ENCODE results near the gene LDLRAD2. TPM values are rescaled to one million over a fixed set of nuclear protein-coding genes. Genes with fewer than 3 reads are reported as not detected.

The LDLRAD2 gene
- total RNA-seq, 1 donor from 2014 or later, result 0.38 TPM

GRCh38 chr1:21828506-21829210 lies 16.6 kb downstream of the LDLRAD2 start:
- H3K27me3 ChIP-seq, result no peaks in the 10 kb centered on the region
- H3K4me1 ChIP-seq, result no peaks in the 10 kb centered on the region
- TF ChIP-seq CTCF (IDR thresholded peaks at IDR 0.05), result no peak
- no peak overlapping the region for H3K4me3 ChIP-seq
- H3K27ac ChIP-seq, result no peak overlapping the region
- H3K9me3 ChIP-seq, result no peaks in the 10 kb centered on the region
- intact Hi-C loops (cut with DNase I), result no loop called here
- DNase-seq (no peak), ATAC-seq (no peak)
- H3K36me3 ChIP-seq, result peaks cover 97% of the 10 kb centered on the region

- peaks cover 97% of the 10 kb centered on the region for H3K36me3 ChIP-seq
- intact Hi-C loops (cut with DNase I), result no loop called here
- ATAC-seq, result no peak
Observed at GRCh38 chr1:21829294-21829693, 17.2 kb downstream of the LDLRAD2 start.

GRCh38 chr1:21830792-21831453 lies 18.9 kb downstream of the LDLRAD2 start:
- TF ChIP-seq CTCF (IDR thresholded peaks at IDR 0.05), result no peak
- Histone ChIP-seq H3K9me3 (no peaks in the 10 kb centered on the region), H3K36me3 (peaks cover 97% of the 10 kb centered on the region), H3K4me1 (no peaks in the 10 kb centered on the region), H3K27me3 (no peaks in the 10 kb centered on the region), H3K27ac (no peak overlapping the region), H3K4me3 (no peak overlapping the region)
- intact Hi-C loops (cut with DNase I), result no loop called here
- DNase-seq (no peak), ATAC-seq (no peak)

More at GRCh38 chr1:21829294-21829693, 17.2 kb downstream of the LDLRAD2 start:
- no peaks in the 10 kb centered on the region for H3K9me3 ChIP-seq
- H3K4me3 ChIP-seq, result no peak overlapping the region
- H3K4me1 ChIP-seq, result no peaks in the 10 kb centered on the region
- H3K27me3 ChIP-seq, result no peaks in the 10 kb centered on the region
- no peak for TF ChIP-seq CTCF (IDR thresholded peaks at IDR 0.05)
- no peak overlapping the region for H3K27ac ChIP-seq
- DNase-seq, result no peak

GRCh38 chr1:21831454-21831970 lies 19.4 kb downstream of the LDLRAD2 start:
- H3K4me3 ChIP-seq, result no peak overlapping the region
- no peak for TF ChIP-seq CTCF (IDR thresholded peaks at IDR 0.05)
- no peak overlapping the region for H3K27ac ChIP-seq
- no peaks in the 10 kb centered on the region for H3K9me3 ChIP-seq
- ATAC-seq (no peak), DNase-seq (no peak)
- H3K36me3 ChIP-seq, result peaks cover 97% of the 10 kb centered on the region
- H3K4me1 ChIP-seq, result no peaks in the 10 kb centered on the region
- no peaks in the 10 kb centered on the region for H3K27me3 ChIP-seq
- intact Hi-C loops (cut with DNase I), result no loop called here

- H3K27me3 ChIP-seq, result no peaks in the 10 kb centered on the region
- peaks cover 97% of the 10 kb centered on the region for H3K36me3 ChIP-seq
- no peak for ATAC-seq
- no peak overlapping the region for H3K4me3 ChIP-seq
- DNase-seq, result no peak
- no peaks in the 10 kb centered on the region for H3K9me3 ChIP-seq
- H3K27ac ChIP-seq, result no peak overlapping the region
- TF ChIP-seq CTCF (IDR thresholded peaks at IDR 0.05), result no peak
- H3K4me1 ChIP-seq, result no peaks in the 10 kb centered on the region
- intact Hi-C loops (cut with DNase I), result no loop called here
Observed at GRCh38 chr1:21833392-21833976, 21.4 kb downstream of the LDLRAD2 start.

Measured in upper lobe of right lung (tissue), 1 donor.